Nephron progenitor cell (in vitro differentiated cells): ENCODE results near the gene SLC39A6.
A peak's percentile ranks its signal among the peaks of the same experiment; 100 is the strongest.
"Not testable (repeated sequence)": the region's sequence is repeated elsewhere in the genome, so short reads cannot be mapped to it uniquely, and the experiment has no call there.

Source experiments
- DNase-seq: peaks from one replicate; pipeline ENCODE4 v3.0.0; 2021
- H3K27ac Mint-ChIP-seq: 2 replicates; pipeline ENCODE4 v1.8.0; 2021; ENCODE audit warnings: mild to moderate bottlenecking, moderate library complexity, mixed read lengths
- H3K27me3 Mint-ChIP-seq: 2 replicates; pipeline ENCODE4 v1.8.0; 2021; ENCODE audit warnings: mild to moderate bottlenecking, low read depth, mixed read lengths; ENCODE audit not compliant: poor library complexity
- H3K36me3 Mint-ChIP-seq: 2 replicates; pipeline ENCODE4 v1.8.0; 2021; ENCODE audit warnings: low read depth, mixed read lengths
- H3K4me1 Mint-ChIP-seq: 2 replicates; pipeline ENCODE4 v1.8.0; 2021; ENCODE audit warnings: mixed read lengths
- H3K4me3 Mint-ChIP-seq: 2 replicates; pipeline ENCODE4 v1.8.0; 2021; ENCODE audit warnings: mild to moderate bottlenecking, moderate library complexity, mixed read lengths
- H3K9me3 Mint-ChIP-seq: 2 replicates; pipeline ENCODE4 v1.8.0; 2021; ENCODE audit warnings: mild to moderate bottlenecking, moderate library complexity, mixed read lengths
- TF ChIP-seq, protein P1 (sequence below): fragments of 200-600 bp; sonication (generic); IDR thresholded peaks from 2 replicates; pipeline ENCODE4 v1.5.0; 2021; ENCODE audit warnings: antibody characterized with exemption

Gene SLC39A6

DNA sequence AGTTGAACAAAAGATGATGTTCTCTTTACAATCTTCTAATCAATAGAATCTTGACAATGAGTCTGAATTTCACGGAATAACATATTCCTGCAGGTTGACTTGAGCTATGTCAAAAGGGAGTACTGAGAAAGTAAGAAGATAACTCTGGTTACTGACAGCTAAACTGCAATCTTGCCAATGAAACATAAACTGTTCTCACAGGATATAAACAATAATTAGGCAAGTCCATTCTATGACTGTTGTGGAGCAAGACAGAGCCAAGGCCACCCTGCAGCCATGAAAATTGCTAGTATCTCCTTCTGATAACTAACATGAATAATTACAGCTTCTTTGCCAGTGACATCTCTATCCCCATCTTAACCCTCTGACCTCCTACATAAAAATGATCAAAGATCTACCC lies 55.5 kb downstream of the SLC39A6 start:
- Mint-ChIP-seq H3K27ac (no peak overlapping the region), H3K4me1 (peaks cover 9% of the 10 kb centered on the region), H3K4me3 (no peak overlapping the region), H3K27me3 (peaks cover 31% of the 10 kb centered on the region), H3K9me3 (peaks cover 8% of the 10 kb centered on the region), H3K36me3 (no peaks in the 10 kb centered on the region)
- TF ChIP-seq, protein P1, sequence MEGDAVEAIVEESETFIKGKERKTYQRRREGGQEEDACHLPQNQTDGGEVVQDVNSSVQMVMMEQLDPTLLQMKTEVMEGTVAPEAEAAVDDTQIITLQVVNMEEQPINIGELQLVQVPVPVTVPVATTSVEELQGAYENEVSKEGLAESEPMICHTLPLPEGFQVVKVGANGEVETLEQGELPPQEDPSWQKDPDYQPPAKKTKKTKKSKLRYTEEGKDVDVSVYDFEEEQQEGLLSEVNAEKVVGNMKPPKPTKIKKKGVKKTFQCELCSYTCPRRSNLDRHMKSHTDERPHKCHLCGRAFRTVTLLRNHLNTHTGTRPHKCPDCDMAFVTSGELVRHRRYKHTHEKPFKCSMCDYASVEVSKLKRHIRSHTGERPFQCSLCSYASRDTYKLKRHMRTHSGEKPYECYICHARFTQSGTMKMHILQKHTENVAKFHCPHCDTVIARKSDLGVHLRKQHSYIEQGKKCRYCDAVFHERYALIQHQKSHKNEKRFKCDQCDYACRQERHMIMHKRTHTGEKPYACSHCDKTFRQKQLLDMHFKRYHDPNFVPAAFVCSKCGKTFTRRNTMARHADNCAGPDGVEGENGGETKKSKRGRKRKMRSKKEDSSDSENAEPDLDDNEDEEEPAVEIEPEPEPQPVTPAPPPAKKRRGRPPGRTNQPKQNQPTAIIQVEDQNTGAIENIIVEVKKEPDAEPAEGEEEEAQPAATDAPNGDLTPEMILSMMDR, result no peak
- DNase-seq, result no peak

DNA sequence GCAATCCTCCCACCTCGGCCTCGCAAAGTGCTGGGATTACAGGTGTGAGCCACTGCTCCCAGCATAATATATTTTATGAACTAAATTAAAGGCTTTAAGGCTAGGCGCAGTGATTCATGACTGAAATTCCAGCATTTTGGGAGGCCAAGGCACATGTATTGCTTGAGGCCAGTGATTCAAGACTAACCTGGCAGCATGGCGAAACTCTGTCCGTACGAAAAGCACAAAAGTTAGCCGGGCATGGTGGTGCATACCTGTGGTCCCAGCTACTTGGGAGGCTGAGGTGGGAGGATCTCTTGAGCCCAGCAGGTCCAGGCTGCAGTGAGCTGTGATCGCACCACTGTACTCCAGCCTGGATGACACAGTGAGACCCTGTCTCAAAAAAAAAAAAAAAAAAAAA lies 56.7 kb downstream of the SLC39A6 start:
- H3K9me3 Mint-ChIP-seq, H3K36me3 Mint-ChIP-seq: not testable (repeated sequence)
- peaks cover 13% of the 10 kb centered on the region for H3K4me1 Mint-ChIP-seq

DNA sequence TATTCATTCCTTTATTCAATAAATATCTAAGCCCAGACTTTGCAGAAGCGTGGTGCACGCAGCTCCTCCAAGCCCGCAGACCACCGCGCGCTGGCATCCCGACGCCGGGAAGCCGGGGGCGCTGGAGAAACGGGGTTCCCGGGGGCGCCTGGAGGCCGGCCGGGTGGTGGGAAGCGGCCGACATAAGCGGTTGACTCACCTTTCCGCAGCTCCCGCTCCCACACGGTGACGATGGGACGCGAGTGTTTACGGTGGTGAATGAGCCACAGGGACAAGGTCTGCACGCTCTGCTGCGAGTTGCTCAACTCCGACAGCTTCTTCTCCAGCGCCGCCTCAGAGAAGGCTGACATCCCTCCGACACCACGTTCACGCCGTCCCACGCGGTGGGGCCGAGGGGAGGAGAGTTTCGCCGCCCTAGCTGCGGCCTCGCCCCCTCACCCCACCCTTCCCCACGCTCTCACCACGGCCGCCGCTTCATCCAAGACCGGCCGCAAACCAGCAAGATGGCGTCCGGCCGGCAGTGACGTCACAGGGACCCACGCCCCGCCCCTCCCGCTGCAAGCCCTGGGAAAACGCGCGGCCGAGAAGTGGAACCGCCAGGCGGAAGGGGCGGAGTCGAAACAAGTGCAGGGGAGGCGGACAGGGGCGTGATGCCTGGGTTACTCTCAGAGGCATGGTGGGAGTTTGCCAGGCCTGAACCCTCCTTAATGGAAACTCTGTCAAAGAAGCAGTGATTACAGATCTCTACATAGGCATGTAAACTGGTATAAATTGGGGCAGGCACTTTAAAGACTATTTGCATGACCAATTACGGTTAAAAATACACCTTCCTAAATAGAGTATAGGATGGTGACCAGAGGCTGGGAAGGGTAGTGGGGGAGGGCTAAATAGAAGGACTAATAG lies 61.8 kb downstream of the SLC39A6 start, which contains the start of gene RPRD1A:
TSS of gene RPRD1A (minus strand) at position 505 of the 903 bp plus-strand sequence. CDS start at position 350, 155 bp downstream.
- TF ChIP-seq, protein P1, result no peak
- Mint-ChIP-seq H3K4me1 (peaks cover 29% of the 10 kb centered on the region), H3K36me3 (peaks cover 33% of the 10 kb centered on the region), H3K9me3 (peaks cover 17% of the 10 kb centered on the region), H3K27ac (peak within 1 kb of the TSS; percentile 92), H3K4me3 (peak within 1 kb of the TSS; percentile 99), H3K27me3 (peaks cover 17% of the 10 kb centered on the region)
- DNase-seq, result peak; percentile 99

More for the DNA sequence above, 56.7 kb downstream of the SLC39A6 start:
- not testable (repeated sequence) for H3K4me3 Mint-ChIP-seq, DNase-seq, H3K27ac Mint-ChIP-seq
- H3K27me3 Mint-ChIP-seq, result peaks cover 31% of the 10 kb centered on the region

DNA sequence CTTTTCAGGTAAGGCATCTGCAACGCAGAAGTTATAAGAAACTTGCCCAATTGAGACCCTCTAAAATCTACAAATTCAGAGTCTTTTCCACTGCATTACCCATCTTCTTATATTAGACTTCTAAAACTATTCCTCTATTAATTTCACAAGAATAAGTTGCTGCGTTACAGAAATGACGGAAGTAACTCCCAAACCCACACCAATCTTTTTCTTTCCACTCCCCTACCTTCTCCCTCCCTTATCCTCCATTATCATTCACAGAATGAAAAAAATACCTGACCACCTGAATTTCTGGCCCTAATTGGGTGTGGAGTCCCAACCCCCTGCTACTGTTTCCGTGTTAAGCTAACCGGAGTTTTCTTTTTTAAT lies 62.5 kb downstream of the SLC39A6 start:
- peak overlapping the region; percentile 92 for H3K27ac Mint-ChIP-seq
- H3K36me3 Mint-ChIP-seq, result peaks cover 38% of the 10 kb centered on the region
- TF ChIP-seq, protein P1, result no peak
- no peak for DNase-seq
- H3K9me3 Mint-ChIP-seq, result peaks cover 19% of the 10 kb centered on the region
- H3K4me1 Mint-ChIP-seq, result peaks cover 29% of the 10 kb centered on the region
- H3K4me3 Mint-ChIP-seq, result peak overlapping the region; percentile 99
- H3K27me3 Mint-ChIP-seq, result peaks cover 17% of the 10 kb centered on the region

DNA sequence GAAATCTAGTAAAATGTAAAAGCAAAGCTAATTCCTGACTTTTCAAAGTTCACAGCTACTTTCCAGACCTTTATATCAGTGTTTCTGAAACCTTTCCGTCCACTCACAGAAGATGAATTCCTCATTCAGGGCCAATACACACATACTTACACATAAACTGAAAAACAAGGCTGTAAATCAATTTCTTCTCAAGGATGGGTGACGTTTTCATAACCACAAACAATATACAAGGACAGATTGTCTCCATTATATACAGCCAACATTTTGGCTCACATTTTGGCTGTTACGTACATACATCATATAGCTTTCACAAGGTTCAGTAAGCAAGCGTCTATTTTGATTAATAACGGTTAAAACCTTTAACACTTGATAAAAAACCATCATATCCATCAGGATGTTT lies 63.1 kb downstream of the SLC39A6 start:
- Mint-ChIP-seq H3K4me1 (peaks cover 29% of the 10 kb centered on the region), H3K27ac (no peak overlapping the region), H3K4me3 (peak overlapping the region; percentile 99), H3K27me3 (peaks cover 17% of the 10 kb centered on the region), H3K36me3 (peaks cover 44% of the 10 kb centered on the region), H3K9me3 (peaks cover 25% of the 10 kb centered on the region)
- no peak for DNase-seq
- TF ChIP-seq, protein P1, result no peak

DNA sequence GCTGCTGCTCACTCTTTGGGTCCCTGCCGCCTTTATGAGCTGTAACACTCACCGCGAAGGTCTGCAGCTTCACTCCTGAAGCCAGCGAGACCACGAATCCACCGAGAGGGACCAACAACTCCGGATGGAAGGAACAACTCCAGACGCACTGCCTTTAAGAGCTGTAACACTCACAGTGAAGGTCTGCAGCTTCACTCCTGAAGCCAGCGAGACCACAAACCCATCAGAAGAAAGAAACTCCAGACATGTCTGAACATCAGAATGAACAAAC lies 64.4 kb downstream of the SLC39A6 start:
- H3K27me3 Mint-ChIP-seq, H3K27ac Mint-ChIP-seq, DNase-seq: not testable (repeated sequence)
- peak overlapping the region; percentile 49 for H3K4me3 Mint-ChIP-seq
- peaks cover 29% of the 10 kb centered on the region for H3K4me1 Mint-ChIP-seq
- H3K9me3 Mint-ChIP-seq, result peaks cover 34% of the 10 kb centered on the region
- H3K36me3 Mint-ChIP-seq, result peaks cover 53% of the 10 kb centered on the region
